HUES6 (cell line): Measurements from ENCODE around the gene SCGB1C1.

Experiments used
- H3K27ac ChIP-seq: 2 replicates; pipeline ENCODE4 v1.7.0; 2013; ENCODE audit warnings: low read depth, mild to moderate bottlenecking, low read length, inconsistent platforms
- H3K27me3 ChIP-seq: 2 replicates; pipeline ENCODE4 v1.6.1; 2013; ENCODE audit warnings: low read length; ENCODE audit not compliant: control insufficient read depth, insufficient read depth
- H3K36me3 ChIP-seq: 2 replicates; pipeline ENCODE4 v1.6.1; 2013; ENCODE audit warnings: low read length; ENCODE audit not compliant: control insufficient read depth, insufficient read depth
- H3K4me1 ChIP-seq: 2 replicates; pipeline ENCODE4 v1.6.1; 2013; ENCODE audit warnings: low read length; ENCODE audit not compliant: control insufficient read depth, insufficient read depth
- H3K4me3 ChIP-seq: 2 replicates; pipeline ENCODE4 v1.5.1; 2013; ENCODE audit warnings: low read depth, low read length
- H3K9ac ChIP-seq: one replicate; pipeline ENCODE4 v1.6.1; 2013; ENCODE audit warnings: mild to moderate bottlenecking, low read length
- H3K9me3 ChIP-seq: 2 replicates; pipeline ENCODE4 v1.6.1; 2013; ENCODE audit warnings: low read depth, low read length; ENCODE audit not compliant: control insufficient read depth, insufficient read depth

The SCGB1C1 gene

GRCh38 chr11:199004-199581 lies 6.2 kb downstream of the SCGB1C1 start:
- Histone ChIP-seq H3K4me3 (no peak overlapping the region), H3K4me1 (no peaks in the 10 kb centered on the region), H3K36me3 (peaks cover 15% of the 10 kb centered on the region), H3K9ac (no peak overlapping the region), H3K27ac (no peak overlapping the region), H3K9me3 (no peaks in the 10 kb centered on the region), H3K27me3 (no peaks in the 10 kb centered on the region)

- Histone ChIP-seq H3K9ac (no peak overlapping the region), H3K9me3 (no peaks in the 10 kb centered on the region), H3K4me3 (no peak overlapping the region), H3K36me3 (peaks cover 22% of the 10 kb centered on the region), H3K4me1 (no peaks in the 10 kb centered on the region), H3K27me3 (no peaks in the 10 kb centered on the region), H3K27ac (no peak overlapping the region)
Observed at GRCh38 chr11:199782-200181, 6.9 kb downstream of the SCGB1C1 start.

GRCh38 chr11:200224-201003 lies 7.5 kb downstream of the SCGB1C1 start:
- Histone ChIP-seq H3K27me3 (no peaks in the 10 kb centered on the region), H3K9me3 (no peaks in the 10 kb centered on the region), H3K27ac (no peak overlapping the region), H3K4me3 (no peak overlapping the region), H3K9ac (no peak overlapping the region), H3K4me1 (no peaks in the 10 kb centered on the region), H3K36me3 (peaks cover 27% of the 10 kb centered on the region)

- H3K27me3 ChIP-seq: no peaks in the 10 kb centered on the region
- no peak overlapping the region for H3K9ac ChIP-seq
- H3K27ac ChIP-seq: no peak overlapping the region
- peaks cover 34% of the 10 kb centered on the region for H3K36me3 ChIP-seq
- H3K4me3 ChIP-seq: no peak overlapping the region
- peaks cover 6% of the 10 kb centered on the region for H3K4me1 ChIP-seq
- no peaks in the 10 kb centered on the region for H3K9me3 ChIP-seq
Observed at GRCh38 chr11:201966-202365, 9.1 kb downstream of the SCGB1C1 start.

GRCh38 chr11:202490-202889 lies 9.6 kb downstream of the SCGB1C1 start:
- H3K27ac ChIP-seq: no peak overlapping the region

GRCh38 chr11:203056-203944 lies 10.4 kb downstream of the SCGB1C1 start:
- H3K4me3 ChIP-seq: no peak overlapping the region
- H3K4me1 ChIP-seq: peaks cover 6% of the 10 kb centered on the region
- no peaks in the 10 kb centered on the region for H3K27me3 ChIP-seq
- H3K27ac ChIP-seq: no peak overlapping the region
- H3K9ac ChIP-seq: no peak overlapping the region
- peaks cover 34% of the 10 kb centered on the region for H3K36me3 ChIP-seq
- no peaks in the 10 kb centered on the region for H3K9me3 ChIP-seq

More at GRCh38 chr11:202490-202889, 9.6 kb downstream of the SCGB1C1 start:
- Histone ChIP-seq H3K9me3 (no peaks in the 10 kb centered on the region), H3K4me1 (peaks cover 6% of the 10 kb centered on the region), H3K9ac (no peak overlapping the region), H3K4me3 (no peak overlapping the region), H3K36me3 (peaks cover 34% of the 10 kb centered on the region), H3K27me3 (no peaks in the 10 kb centered on the region)

GRCh38 chr11:203945-204586 lies 11.2 kb downstream of the SCGB1C1 start:
- no peaks in the 10 kb centered on the region for H3K27me3 ChIP-seq
- H3K4me1 ChIP-seq: peaks cover 6% of the 10 kb centered on the region
- H3K9ac ChIP-seq: no peak overlapping the region
- no peak overlapping the region for H3K27ac ChIP-seq
- H3K4me3 ChIP-seq: no peak overlapping the region
- H3K36me3 ChIP-seq: peaks cover 34% of the 10 kb centered on the region
- no peaks in the 10 kb centered on the region for H3K9me3 ChIP-seq

- H3K9me3 ChIP-seq: no peaks in the 10 kb centered on the region
- H3K4me1 ChIP-seq: peaks cover 11% of the 10 kb centered on the region
- H3K27ac ChIP-seq: no peak overlapping the region
- no peak overlapping the region for H3K4me3 ChIP-seq
- peaks cover 37% of the 10 kb centered on the region for H3K36me3 ChIP-seq
- no peaks in the 10 kb centered on the region for H3K27me3 ChIP-seq
- no peak overlapping the region for H3K9ac ChIP-seq
Observed at GRCh38 chr11:204587-205109, 11.8 kb downstream of the SCGB1C1 start.

GRCh38 chr11:205221-206001 lies 12.5 kb downstream of the SCGB1C1 start:
- Histone ChIP-seq H3K9me3 (no peaks in the 10 kb centered on the region), H3K4me1 (peaks cover 16% of the 10 kb centered on the region), H3K27ac (no peak overlapping the region), H3K4me3 (no peak overlapping the region), H3K36me3 (peaks cover 45% of the 10 kb centered on the region), H3K27me3 (no peaks in the 10 kb centered on the region), H3K9ac (no peak overlapping the region)

- Histone ChIP-seq H3K9me3 (no peaks in the 10 kb centered on the region), H3K4me1 (peaks cover 16% of the 10 kb centered on the region), H3K4me3 (peak overlapping the region; percentile 92), H3K27me3 (no peaks in the 10 kb centered on the region), H3K36me3 (peaks cover 47% of the 10 kb centered on the region), H3K9ac (peak overlapping the region; percentile 92), H3K27ac (no peak overlapping the region)
Observed at GRCh38 chr11:206002-206384, 13.1 kb downstream of the SCGB1C1 start.
